Muscle of leg (tissue), 16 donors: ENCODE measurements around the gene SYNRG. TPM values are rescaled to one million over a fixed set of nuclear protein-coding genes. Genes with fewer than 3 reads are reported as not detected.

Experiments
- DNase-seq: peaks from one replicate; pipeline ENCODE4 v3.0.0; 2013
- H3K27ac ChIP-seq: one replicate; pipeline ENCODE4 v1.5.1; 2013; ENCODE audit warnings: mild to moderate bottlenecking, low read length, control low read depth
- H3K27me3 ChIP-seq: one replicate; pipeline ENCODE4 v1.6.1; 2013; ENCODE audit warnings: low read length; ENCODE audit not compliant: control insufficient read depth, insufficient read depth
- H3K36me3 ChIP-seq: one replicate; pipeline ENCODE4 v1.6.1; 2013; ENCODE audit warnings: low read length; ENCODE audit not compliant: control insufficient read depth, insufficient read depth
- H3K4me1 ChIP-seq: one replicate; pipeline ENCODE4 v1.6.1; 2013; ENCODE audit warnings: low read length; ENCODE audit not compliant: control insufficient read depth, insufficient read depth
- H3K4me3 ChIP-seq: one replicate; pipeline ENCODE4 v1.5.1; 2013; ENCODE audit warnings: low read length, control low read depth
- H3K9me3 ChIP-seq: replicated peaks from 2 replicates; pipeline ENCODE4 v1.6.1; 2013; ENCODE audit warnings: low read depth, low read length; ENCODE audit not compliant: control insufficient read depth
- WGBS: methylation state at CpG from one replicate; pipeline ENCODE4 v1.1.5; 2013; ENCODE audit warnings: missing lambda C conversion rate; ENCODE audit not compliant: insufficient coverage; 5-methylcytosine and 5-hydroxymethylcytosine counted together
- long read RNA-seq, 11 donors: transcript quantifications; one replicate each; lab custom pipeline, GENCODE V29; 2026
- polyA plus RNA-seq, 8 donors: library from polyadenylated mRNA; unstranded; fragments of 120-200 nt; gene quantifications; one replicate each; pipeline versions ENCODE4 v1.2.1 to v1.2.3, GENCODE V29; 2013; ENCODE audit warnings: inconsistent platforms in 1 of 8, low replicate concordance in 1 of 8; ENCODE audit not compliant: insufficient read length in 8 of 8, insufficient read depth in 1 of 8
- total RNA-seq: library from RNA; stranded (reverse); fragments of 120-200 nt; gene quantifications from one replicate; pipeline ENCODE4 v1.2.4, GENCODE V29; 2013

Gene SYNRG
- 14.5 TPM for total RNA-seq
- 10 to 100 TPM; 16.3 to 27.2 (median 23.0) TPM for polyA plus RNA-seq
- long read RNA-seq, donor 1: 0 reads
- long read RNA-seq, donor 2: 0 reads
- long read RNA-seq, donor 3, partial matches to known transcripts: 0 of 3 reads
- long read RNA-seq, donor 3, other reads (novel, unspliced or antisense): 0 of 3 reads
- long read RNA-seq, donor 4: 0 reads
- long read RNA-seq, donor 5, partial matches to known transcripts: 0 of 2 reads
- long read RNA-seq, donor 5, other reads (novel, unspliced or antisense): 0 of 2 reads
- long read RNA-seq, donor 6: 0 reads
- long read RNA-seq, donor 7, partial matches to known transcripts: 5 of 6 reads
- long read RNA-seq, donor 7, other reads (novel, unspliced or antisense): 0 of 6 reads
- long read RNA-seq, donor 8, partial matches to known transcripts: 0 of 1 reads
- long read RNA-seq, donor 8, other reads (novel, unspliced or antisense): 0 of 1 reads
- long read RNA-seq, donor 9, partial matches to known transcripts: 0 of 2 reads
- long read RNA-seq, donor 9, other reads (novel, unspliced or antisense): 0 of 2 reads
- long read RNA-seq, donor 10, partial matches to known transcripts: 0 of 1 reads
- long read RNA-seq, donor 10, other reads (novel, unspliced or antisense): 0 of 1 reads
- long read RNA-seq, donor 11: 0 reads

GRCh38 chr17:37609170-37610040, at the start of gene SYNRG:
SYNRG (minus strand) TSS chr17:37609418; CDS start chr17:37609355, 63 bp downstream.
- Histone ChIP-seq H3K9me3 (no peaks in the 10 kb centered on the region), H3K4me1 (peaks cover 6% of the 10 kb centered on the region), H3K27me3 (no peaks in the 10 kb centered on the region), H3K36me3 (peaks cover 10% of the 10 kb centered on the region), H3K27ac (peak within 1 kb of the TSS; percentile 97), H3K4me3 (peak within 1 kb of the TSS; percentile 94)
- peak; percentile 98 for DNase-seq
- WGBS: under 1% methylated on average over 47 of the region's 60 CpGs

GRCh38 chr17:37657202-37657601, 48.0 kb upstream of the SYNRG start:
- H3K9me3 ChIP-seq: no peaks in the 10 kb centered on the region
- DNase-seq: no peak
- H3K4me1 ChIP-seq: no peaks in the 10 kb centered on the region
- no peaks in the 10 kb centered on the region for H3K36me3 ChIP-seq
- H3K27me3 ChIP-seq: peaks cover 3% of the 10 kb centered on the region
- no peak overlapping the region for H3K4me3 ChIP-seq
- WGBS: 67% methylated on average over 1 of the region's 1 CpG
- no peak overlapping the region for H3K27ac ChIP-seq

- no peak overlapping the region for H3K27ac ChIP-seq
- H3K9me3 ChIP-seq: no peaks in the 10 kb centered on the region
- no peak for DNase-seq
- no peaks in the 10 kb centered on the region for H3K4me1 ChIP-seq
- no CpG with 5 or more reads among the region's 2 CpGs for WGBS
- H3K36me3 ChIP-seq: no peaks in the 10 kb centered on the region
- H3K27me3 ChIP-seq: peaks cover 2% of the 10 kb centered on the region
- H3K4me3 ChIP-seq: no peak overlapping the region
These were observed 42.6 kb upstream of the SYNRG start for GRCh38 chr17:37651849-37652248.

GRCh38 chr17:37650419-37651003, 41.3 kb upstream of the SYNRG start:
- Histone ChIP-seq H3K27ac (no peak overlapping the region), H3K36me3 (no peaks in the 10 kb centered on the region), H3K27me3 (peaks cover 2% of the 10 kb centered on the region), H3K4me3 (no peak overlapping the region), H3K9me3 (no peaks in the 10 kb centered on the region), H3K4me1 (no peaks in the 10 kb centered on the region)
- DNase-seq: peak; percentile 23
- WGBS: no CpG with 5 or more reads among the region's 6 CpGs

GRCh38 chr17:37648555-37648954, 39.3 kb upstream of the SYNRG start:
- Histone ChIP-seq H3K4me3 (no peak overlapping the region), H3K27ac (no peak overlapping the region), H3K27me3 (peaks cover 5% of the 10 kb centered on the region), H3K36me3 (no peaks in the 10 kb centered on the region), H3K9me3 (no peaks in the 10 kb centered on the region), H3K4me1 (no peaks in the 10 kb centered on the region)
- DNase-seq: peak; percentile 12
- 63% methylated on average over 1 of the region's 2 CpGs for WGBS

GRCh38 chr17:37647856-37648255, 38.6 kb upstream of the SYNRG start:
- DNase-seq: no peak
- Histone ChIP-seq H3K4me1 (no peaks in the 10 kb centered on the region), H3K27ac (no peak overlapping the region), H3K4me3 (no peak overlapping the region), H3K36me3 (no peaks in the 10 kb centered on the region), H3K9me3 (no peaks in the 10 kb centered on the region), H3K27me3 (peaks cover 5% of the 10 kb centered on the region)
- WGBS: no CpG with 5 or more reads among the region's 1 CpG

GRCh38 chr17:37643869-37644268, 34.7 kb upstream of the SYNRG start:
- Histone ChIP-seq H3K27me3 (peaks cover 5% of the 10 kb centered on the region), H3K27ac (peak overlapping the region; percentile 94), H3K4me3 (peak overlapping the region; percentile 92), H3K36me3 (peaks cover 8% of the 10 kb centered on the region), H3K9me3 (no peaks in the 10 kb centered on the region), H3K4me1 (peaks cover 2% of the 10 kb centered on the region)
- 10% methylated on average over 3 of the region's 3 CpGs for WGBS
- peak; percentile 25 for DNase-seq

GRCh38 chr17:37643118-37643766, 34.0 kb upstream of the SYNRG start, which contains the start of gene DDX52:
DDX52 (minus strand) TSS chr17:37643446; CDS start chr17:37643420, 26 bp downstream.
- peak within 1 kb of the TSS; percentile 92 for H3K4me3 ChIP-seq
- H3K27ac ChIP-seq: peak within 1 kb of the TSS; percentile 94
- under 1% methylated on average over 28 of the region's 43 CpGs for WGBS
- peak; percentile 97 for DNase-seq
- no peaks in the 10 kb centered on the region for H3K9me3 ChIP-seq
- peaks cover 2% of the 10 kb centered on the region for H3K4me1 ChIP-seq
- H3K36me3 ChIP-seq: peaks cover 8% of the 10 kb centered on the region
- H3K27me3 ChIP-seq: peaks cover 5% of the 10 kb centered on the region

- Histone ChIP-seq H3K36me3 (peaks cover 8% of the 10 kb centered on the region), H3K9me3 (no peaks in the 10 kb centered on the region), H3K27me3 (peaks cover 5% of the 10 kb centered on the region), H3K4me3 (peak overlapping the region; percentile 92), H3K4me1 (peaks cover 2% of the 10 kb centered on the region), H3K27ac (peak overlapping the region; percentile 94)
- WGBS: 0% methylated on average over 1 of the region's 7 CpGs
- DNase-seq: peak; percentile 44
These were observed 33.5 kb upstream of the SYNRG start for GRCh38 chr17:37642681-37643080.
